Caco-2 (cell line): ENCODE results near the gene USF2. TPM values are rescaled to one million over a fixed set of nuclear protein-coding genes. Genes with fewer than 3 reads are reported as not detected.
"Not testable (repeated sequence)": the region's sequence is repeated elsewhere in the genome, so short reads cannot be mapped to it uniquely, and the experiment has no call there.

ENCODE experiments used
- BruUV-seq: library from RNA; stranded (reverse); fragments of 400-500 nt; replicated peaks from 2 replicates; lab custom pipeline; 2021; lab: Mats Ljungman, UMichigan
- CTCF ChIA-PET: fragments of 300-600 bp; sonication (Branson Sonifier 250); formaldehyde crosslinking; loops from one replicate; lab custom pipeline; 2022; ENCODE audit warnings: antibody characterized with exemption; lab: Charles Lee
- POLR2A ChIA-PET: fragments of 300-600 bp; sonication (Branson Sonifier 250); formaldehyde crosslinking; loops from one replicate; lab custom pipeline; 2022; ENCODE audit warnings: antibody characterized with exemption; lab: Charles Lee
- DNase-seq, 2 experiments: peaks; one replicate each; pipeline versions ENCODE4 v3.0.0 to v3.0.0-alpha.2; 2020 to 2022
- H3K27me3 ChIP-seq: replicated peaks from 2 replicates; pipeline ENCODE4 v1.6.0; 2011; ENCODE audit warnings: low read length; ENCODE audit not compliant: control insufficient read depth, insufficient read depth
- H3K36me3 ChIP-seq: 2 replicates; pipeline ENCODE4 v1.5.1; 2011; ENCODE audit warnings: low read length; ENCODE audit not compliant: control insufficient read depth, insufficient read depth
- H3K4me1 ChIP-seq: fragments of 250-450 bp; sonication (Bioruptor Pico); 2 replicates; pipeline ENCODE4 v1.5.1; 2020; ENCODE audit warnings: mild to moderate bottlenecking
- H3K4me3 ChIP-seq: 2 replicates; pipeline ENCODE4 v1.5.1; 2011; ENCODE audit warnings: low read depth, mild to moderate bottlenecking, control low read depth, low read length
- H3K9me3 ChIP-seq: fragments of 250-450 bp; sonication (Bioruptor Pico); 2 replicates; pipeline ENCODE4 v1.5.1; 2020; ENCODE audit warnings: mild to moderate bottlenecking, moderate library complexity
- H3K27ac Mint-ChIP-seq: one replicate; pipeline ENCODE4 v1.8.0; 2022; ENCODE audit warnings: mixed read lengths; ENCODE audit not compliant: unreplicated experiment
- H3K27me3 Mint-ChIP-seq: one replicate; pipeline ENCODE4 v1.8.0; 2022; ENCODE audit warnings: mixed read lengths; ENCODE audit not compliant: insufficient read depth, unreplicated experiment
- H3K36me3 Mint-ChIP-seq: one replicate; pipeline ENCODE4 v1.8.0; 2022; ENCODE audit warnings: mild to moderate bottlenecking, mixed read lengths; ENCODE audit not compliant: insufficient read depth, unreplicated experiment
- H3K4me1 Mint-ChIP-seq: one replicate; pipeline ENCODE4 v1.8.0; 2022; ENCODE audit warnings: low read depth, mixed read lengths; ENCODE audit not compliant: unreplicated experiment
- H3K4me3 Mint-ChIP-seq: one replicate; pipeline ENCODE4 v1.8.0; 2022; ENCODE audit warnings: mild to moderate bottlenecking, moderate library complexity, mixed read lengths; ENCODE audit not compliant: unreplicated experiment
- H3K9me3 Mint-ChIP-seq: one replicate; pipeline ENCODE4 v1.8.0; 2022; ENCODE audit warnings: mixed read lengths; ENCODE audit not compliant: unreplicated experiment
- CTCF ChIP-seq, 2 experiments: fragments of 200-600 bp in 1 of 2; IDR thresholded peaks; 1 replicate in 1 of 2; 2 replicates in 1 of 2; pipeline versions ENCODE4 v1.5.1 to v1.8.0; 2011 to 2022; ENCODE audit warnings: antibody characterized with exemption in 1 of 2, control low read depth in 1 of 2, inconsistent platforms in 1 of 2, low read depth in 1 of 2, low read length in 1 of 2, mild to moderate bottlenecking in 1 of 2, moderate library complexity in 1 of 2; ENCODE audit not compliant: insufficient read depth in 1 of 2, severe bottlenecking in 1 of 2, unreplicated experiment in 1 of 2
- intact Hi-C: fragments of 100-400 bp; cut with micrococcal nuclease; formaldehyde crosslinking; loops from one replicate; pipeline ENCODE4 v1.10.0; 2022; ENCODE audit not compliant: unreplicated experiment
- total RNA-seq: library from RNA; stranded (reverse); gene quantifications from 2 replicates; pipeline ENCODE4 v1.2.3, GENCODE V29; 2022

USF2 gene
- total RNA-seq, 1 experiment from 2014 or later: 105 TPM

DNA sequence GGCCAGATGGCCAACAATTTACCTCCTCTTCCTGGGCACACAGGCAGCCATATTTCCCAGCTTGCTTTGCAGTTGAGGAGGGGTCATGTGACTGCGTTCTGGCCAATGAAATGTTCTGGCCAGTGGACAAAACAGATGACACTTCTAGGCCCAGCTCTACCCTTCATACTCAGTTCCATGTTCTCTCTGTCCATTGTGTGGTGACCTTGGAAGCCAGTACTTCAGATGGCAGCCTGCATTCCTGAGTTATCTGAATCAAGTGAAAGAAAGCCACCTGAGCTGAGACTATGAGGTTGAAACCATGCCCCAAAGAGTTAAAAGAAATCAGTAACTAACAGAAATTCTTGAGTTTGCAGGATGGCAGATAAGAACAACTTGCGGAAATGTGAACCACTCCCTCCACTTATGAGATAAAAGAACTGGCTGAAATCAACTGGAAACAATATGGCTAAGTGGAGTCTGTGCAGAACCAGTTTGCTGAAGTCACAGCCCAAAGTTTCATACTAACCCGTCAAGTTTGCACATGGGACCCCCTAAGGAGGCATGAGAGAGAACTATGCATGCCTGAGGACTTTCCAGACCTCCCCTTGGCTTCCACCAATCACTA, 48.3 kb upstream of the USF2 start:
- H3K9me3 Mint-ChIP-seq: peaks cover 20% of the 10 kb centered on the region
- intact Hi-C loops: no loop called here
- peak; percentile 30 to 49 for DNase-seq
- no peak overlapping the region for H3K4me3 ChIP-seq
- no TSS peak for BruUV-seq
- no peaks in the 10 kb centered on the region for H3K27me3 Mint-ChIP-seq
- no peak for TF ChIP-seq CTCF (IDR thresholded peaks at IDR 0.05; ENCODE audit: insufficient read depth in 1 of 2, low read depth in 1 of 2, low read length in 1 of 2, severe bottlenecking in 1 of 2, unreplicated experiment in 1 of 2)
- H3K4me3 Mint-ChIP-seq: peak overlapping the region; percentile 24
- H3K9me3 ChIP-seq: peaks cover 16% of the 10 kb centered on the region; the same call in 1 of the 2 replicates
- ChIA-PET CTCF (no interaction called here), POLR2A (interaction anchor here (0.5 kb wide), 1 partner anchor 801 kb away, joined by 3 read pairs; no protein-coding TSS in a partner anchor)
- H3K4me1 ChIP-seq: peaks cover 15% of the 10 kb centered on the region
- H3K27me3 ChIP-seq: no peaks in the 10 kb centered on the region
- H3K27ac Mint-ChIP-seq: no peak overlapping the region
- H3K36me3 ChIP-seq: no peaks in the 10 kb centered on the region
- peaks cover 16% of the 10 kb centered on the region for H3K4me1 Mint-ChIP-seq
- H3K36me3 Mint-ChIP-seq: no peaks in the 10 kb centered on the region

DNA sequence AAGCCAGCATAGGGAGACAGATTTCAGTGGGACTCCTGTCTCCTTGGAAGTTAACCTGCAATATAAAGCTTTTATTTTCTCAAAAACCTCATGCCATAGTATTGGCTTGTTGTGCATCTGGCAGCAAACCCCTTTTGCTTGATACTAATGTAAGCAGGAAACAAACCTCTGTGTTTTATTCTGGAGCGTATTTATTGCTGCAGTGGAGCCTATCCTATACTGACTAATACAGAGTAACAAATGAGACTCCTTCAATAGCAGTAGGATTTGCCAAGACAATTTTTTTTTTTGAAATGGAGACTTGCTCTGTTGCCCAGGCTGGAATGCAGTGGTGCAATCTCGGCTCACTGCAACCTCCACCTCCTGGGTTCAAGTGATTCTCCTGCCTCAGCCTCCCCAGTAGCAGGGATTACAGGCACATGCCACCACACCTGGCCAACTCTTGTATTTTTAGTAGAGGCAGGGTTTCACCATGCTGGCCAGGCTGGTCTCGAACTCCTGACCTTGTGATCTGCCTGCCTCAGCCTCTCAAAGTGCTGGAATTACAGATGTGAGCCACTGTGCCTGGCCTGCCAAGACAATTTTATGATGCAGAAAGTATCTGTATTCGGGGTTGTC, 47.7 kb upstream of the USF2 start:
- POLR2A ChIA-PET: not testable (repeated sequence)

DNA sequence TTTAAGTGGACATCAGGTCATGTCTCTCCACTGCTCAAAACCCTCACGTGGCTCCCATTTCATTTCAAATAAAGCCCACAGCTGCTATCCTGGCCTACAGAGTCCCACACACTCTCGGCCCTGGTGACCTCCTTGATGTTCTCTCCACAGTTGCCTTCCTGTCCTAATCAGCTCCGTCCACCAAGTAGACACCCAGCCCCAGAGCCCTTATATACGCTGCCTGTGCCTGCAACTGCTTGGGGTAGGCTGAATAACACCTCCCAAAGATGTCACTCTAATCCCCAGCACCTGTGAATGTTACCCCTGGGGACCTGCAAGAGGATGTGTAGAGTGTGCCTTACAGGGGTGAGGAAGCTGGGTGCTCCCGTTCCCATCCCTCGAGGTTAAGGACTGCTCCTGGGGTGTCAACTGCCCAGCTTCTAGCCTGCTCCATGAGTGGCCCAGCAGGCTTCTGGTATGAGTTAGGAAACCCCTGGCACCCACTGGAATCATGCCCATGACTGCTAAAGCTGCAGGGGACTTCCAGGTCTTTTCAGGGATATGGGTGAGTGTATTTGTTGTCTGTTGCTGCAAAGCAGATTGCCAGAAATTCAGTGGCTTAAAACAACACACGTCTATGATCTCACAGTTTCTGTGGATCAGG, 46.3 kb upstream of the USF2 start:
- H3K27ac Mint-ChIP-seq: no peak overlapping the region
- peaks cover 16% of the 10 kb centered on the region for H3K4me1 Mint-ChIP-seq
- Histone ChIP-seq H3K27me3 (no peaks in the 10 kb centered on the region; the same call in 1 of the 2 replicates), H3K36me3 (no peaks in the 10 kb centered on the region), H3K4me1 (peaks cover 15% of the 10 kb centered on the region), H3K9me3 (peaks cover 11% of the 10 kb centered on the region; the same call in 1 of the 2 replicates), H3K4me3 (no peak overlapping the region)
- peaks cover 13% of the 10 kb centered on the region for H3K9me3 Mint-ChIP-seq
- intact Hi-C loops: no loop called here
- CTCF ChIA-PET: no interaction called here
- H3K36me3 Mint-ChIP-seq: no peaks in the 10 kb centered on the region
- POLR2A ChIA-PET: no interaction called here
- DNase-seq: peak in 1 of 2 experiments; percentile 14
- TF ChIP-seq CTCF (IDR thresholded peaks at IDR 0.05; ENCODE audit: insufficient read depth in 1 of 2, low read depth in 1 of 2, low read length in 1 of 2, severe bottlenecking in 1 of 2, unreplicated experiment in 1 of 2): no peak
- no peak overlapping the region for H3K4me3 Mint-ChIP-seq
- BruUV-seq: no TSS peak
- no peaks in the 10 kb centered on the region for H3K27me3 Mint-ChIP-seq

More for the DNA sequence above, 47.7 kb upstream of the USF2 start:
- H3K27me3 Mint-ChIP-seq, H3K27me3 ChIP-seq, H3K4me3 ChIP-seq, intact Hi-C loops, BruUV-seq, H3K36me3 Mint-ChIP-seq, H3K27ac Mint-ChIP-seq, H3K36me3 ChIP-seq: not testable (repeated sequence)
- peak in 1 of 2 experiments; percentile 4 for DNase-seq
- Mint-ChIP-seq H3K4me3 (peak overlapping the region; percentile 24), H3K9me3 (peaks cover 20% of the 10 kb centered on the region), H3K4me1 (peaks cover 16% of the 10 kb centered on the region)
- CTCF ChIA-PET: interaction anchor here (0.6 kb wide), 1 partner anchor 67 kb away, joined by 7 read pairs; no protein-coding TSS in a partner anchor
- Histone ChIP-seq H3K9me3 (peaks cover 16% of the 10 kb centered on the region; the same call in 1 of the 2 replicates), H3K4me1 (peaks cover 15% of the 10 kb centered on the region)
